Left kidney (tissue), 2 donors: ENCODE results near the gene PCGF1. TPM values are rescaled to one million over a fixed set of nuclear protein-coding genes. Genes with fewer than 3 reads are reported as not detected.
A peak's percentile ranks its signal among the peaks of the same experiment; 100 is the strongest.
"Not testable (repeated sequence)": the region's sequence is repeated elsewhere in the genome, so short reads cannot be mapped to it uniquely, and the experiment has no call there.

Experiments
- DNase-seq: peaks from one replicate; pipeline ENCODE4 v3.0.0-alpha.2; 2013
- polyA plus RNA-seq: library from polyadenylated mRNA; unstranded; fragments of 120-200 nt; gene quantifications from one replicate; pipeline ENCODE4 v1.2.1, GENCODE V29; 2013; ENCODE audit not compliant: insufficient read length

The PCGF1 gene
- polyA plus RNA-seq, 1 donor: 29.5 TPM

- DNase-seq: no peak
Observed at GRCh38 chr2:74472945-74473258, 34.6 kb downstream of the PCGF1 start.

- peak; percentile 96 for DNase-seq
Observed at GRCh38 chr2:74472086-74472944, 35.2 kb downstream of the PCGF1 start, which contains the start of gene MRPL53. Gene MRPL53, minus strand, starts transcription at chr2:74472680. Its CDS starts 20 bp downstream, at chr2:74472660.

GRCh38 chr2:74471332-74472065, 36.0 kb downstream of the PCGF1 start:
- no peak for DNase-seq

- DNase-seq: not testable (repeated sequence)
Observed at GRCh38 chr2:74470742-74471141, 36.8 kb downstream of the PCGF1 start.

- DNase-seq: no peak
Observed at GRCh38 chr2:74464406-74464805, 43.1 kb downstream of the PCGF1 start.

- DNase-seq: no peak
Observed at GRCh38 chr2:74462786-74463105, 44.7 kb downstream of the PCGF1 start.

- no peak for DNase-seq
Observed at GRCh38 chr2:74462054-74462785, 45.3 kb downstream of the PCGF1 start.

- no peak for DNase-seq
Observed at GRCh38 chr2:74461187-74462053, 46.1 kb downstream of the PCGF1 start.

- DNase-seq: not testable (repeated sequence)
Observed at GRCh38 chr2:74460187-74460586, 47.3 kb downstream of the PCGF1 start.

GRCh38 chr2:74459503-74460118, 47.9 kb downstream of the PCGF1 start:
- DNase-seq: not testable (repeated sequence)

GRCh38 chr2:74458938-74459363, 48.5 kb downstream of the PCGF1 start:
- no peak for DNase-seq

- DNase-seq: peak; percentile 100
Observed at GRCh38 chr2:74458132-74458937, 49.2 kb downstream of the PCGF1 start, which contains the start of gene WBP1. Gene WBP1, plus strand, starts transcription at chr2:74458438. Its CDS starts 165 bp downstream, at chr2:74458603.

GRCh38 chr2:74457549-74458131, 49.9 kb downstream of the PCGF1 start:
- no peak for DNase-seq

GRCh38 chr2:74457129-74457548, 50.4 kb downstream of the PCGF1 start:
- no peak for DNase-seq

Other genes starting within 250 kb of the PCGF1 start
- gene SLC4A5, start 164.3 kb downstream of the PCGF1 start, polyA plus RNA-seq: 3.7 TPM
- 142 TPM for gene DCTN1, start 127.4 kb downstream of the PCGF1 start, polyA plus RNA-seq
- 5.5 TPM for gene C2orf81, start 86.1 kb downstream of the PCGF1 start, polyA plus RNA-seq
- gene WDR54, start 86.0 kb downstream of the PCGF1 start, polyA plus RNA-seq: 38.8 TPM
- 70.4 TPM for gene RTKN, start 65.8 kb downstream of the PCGF1 start, polyA plus RNA-seq
- 26.9 TPM for gene INO80B, start 52.6 kb downstream of the PCGF1 start, polyA plus RNA-seq
- 94.7 TPM for gene WBP1, start 49.3 kb downstream of the PCGF1 start, polyA plus RNA-seq
- 57.0 TPM for gene MOGS, start 42.3 kb downstream of the PCGF1 start, polyA plus RNA-seq
- gene MRPL53, start 35.0 kb downstream of the PCGF1 start, polyA plus RNA-seq: 37.7 TPM
- gene CCDC142, start 24.7 kb downstream of the PCGF1 start, polyA plus RNA-seq: 15.8 TPM
- gene TTC31, start 24.6 kb downstream of the PCGF1 start, polyA plus RNA-seq: 31.5 TPM
- gene LBX2, start 8.1 kb downstream of the PCGF1 start, polyA plus RNA-seq: 3.1 TPM
- 0.07 TPM for gene TLX2, start 6.8 kb upstream of the PCGF1 start, polyA plus RNA-seq
- 0.40 TPM for gene DQX1, start 18.5 kb upstream of the PCGF1 start, polyA plus RNA-seq
- 96.8 TPM for gene AUP1, start 22.0 kb upstream of the PCGF1 start, polyA plus RNA-seq
- gene HTRA2, start 22.2 kb upstream of the PCGF1 start, polyA plus RNA-seq: 29.8 TPM
- 10.8 TPM for gene LOXL3, start 46.2 kb upstream of the PCGF1 start, polyA plus RNA-seq
- gene DOK1, start 47.0 kb upstream of the PCGF1 start, polyA plus RNA-seq: 7.4 TPM
- 1.0 TPM for gene M1AP, start 140.6 kb upstream of the PCGF1 start, polyA plus RNA-seq
- 6.3 TPM for gene SEMA4F, start 146.6 kb upstream of the PCGF1 start, polyA plus RNA-seq